ENCODE data around the gene C2CD4C.
"Not testable (repeated sequence)": the region's sequence is repeated elsewhere in the genome, so short reads cannot be mapped to it uniquely, and the experiment has no call there.

Gene C2CD4C

DNA sequence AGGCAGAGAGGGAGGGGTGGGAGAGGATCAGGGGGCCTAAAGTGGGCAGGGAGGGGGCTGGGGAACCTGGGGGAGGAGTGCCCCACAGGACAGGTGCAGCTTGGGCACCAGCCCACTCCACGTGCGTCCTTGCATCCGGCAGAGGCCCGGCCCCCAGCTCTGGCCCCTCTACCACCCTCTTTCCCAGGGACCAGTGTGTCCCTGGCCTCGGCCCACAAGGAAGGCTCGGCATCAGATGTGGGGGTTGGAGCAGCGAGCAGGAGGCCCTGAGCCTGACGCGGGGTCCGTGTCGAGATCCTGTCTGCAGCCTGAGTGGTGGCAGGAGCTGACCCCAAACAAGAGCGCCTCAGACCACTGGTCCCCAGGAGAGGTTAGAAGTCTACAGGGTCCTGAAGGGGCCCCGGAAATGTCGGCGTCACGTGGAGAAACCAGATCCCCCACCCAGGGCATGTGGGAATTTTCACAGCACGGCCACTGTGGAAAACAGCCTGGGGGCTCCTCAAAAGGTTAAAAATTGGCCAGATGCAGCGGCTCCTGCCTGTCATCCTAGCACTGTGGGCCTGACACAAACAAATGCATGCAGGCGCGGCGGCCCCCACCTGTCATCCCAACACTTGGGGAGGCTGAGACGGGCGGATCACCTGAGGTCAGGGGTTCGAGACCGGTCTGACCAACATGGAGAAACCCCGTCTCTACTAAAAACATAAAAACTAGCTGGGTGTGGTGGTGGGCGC lies 30.4 kb upstream of the C2CD4C start:
- no peak for DNase-seq (ENCODE audit: low read depth, low spot score)
- H3K4me3 ChIP-seq (ENCODE audit: low read length) = no peak overlapping the region

DNA sequence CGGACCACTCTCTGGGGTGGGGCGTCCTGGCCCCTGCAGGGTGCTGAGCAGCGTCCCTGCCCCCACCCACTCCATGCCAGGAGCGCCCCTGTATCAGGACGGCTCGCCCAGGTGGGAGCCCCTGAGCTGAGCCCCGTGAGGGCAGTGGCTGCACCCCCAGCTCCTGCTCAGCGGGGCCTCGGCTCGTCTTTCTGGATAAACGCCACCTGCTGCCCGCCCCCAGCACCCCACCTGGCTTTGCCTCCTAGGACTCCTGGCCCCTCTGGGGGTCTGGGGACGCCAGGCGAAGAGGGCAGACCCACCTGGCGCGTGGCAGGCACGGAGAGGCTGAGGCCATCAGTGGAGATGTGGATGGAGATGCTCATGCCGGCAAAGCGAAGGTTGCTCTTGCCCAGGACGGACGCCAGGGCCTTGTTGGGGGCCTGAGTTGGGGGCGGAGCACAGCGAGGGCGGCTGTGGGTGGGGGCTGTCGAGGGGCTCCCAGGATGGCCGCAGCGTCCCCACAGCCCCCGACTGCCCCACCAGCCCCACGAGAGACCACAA lies 29.5 kb upstream of the C2CD4C start:
- DNase-seq (ENCODE audit: low read depth, low spot score) = no peak
- no peak overlapping the region for H3K4me3 ChIP-seq (ENCODE audit: low read length)

DNA sequence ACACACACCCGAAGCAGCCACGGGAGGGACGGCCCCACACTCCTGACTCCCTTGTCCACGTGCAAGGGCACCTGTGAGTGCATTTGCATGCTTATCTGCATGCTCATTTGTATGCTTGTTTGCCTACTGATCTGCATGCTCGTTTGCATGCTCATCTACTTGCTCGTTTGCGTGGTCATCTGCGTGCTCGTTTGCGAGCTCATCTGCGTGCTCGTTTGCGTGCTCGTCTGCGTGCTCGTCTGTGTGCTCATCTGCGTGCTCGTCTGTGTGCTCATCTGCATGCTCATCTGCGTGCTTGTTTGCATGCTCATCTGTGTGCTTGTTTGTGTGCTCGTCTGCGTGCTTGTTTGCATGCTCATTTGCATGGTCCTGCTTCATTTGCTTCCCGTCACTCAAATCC lies 28.1 kb upstream of the C2CD4C start:
- DNase-seq (ENCODE audit: low read depth, low spot score) = no peak
- H3K4me3 ChIP-seq (ENCODE audit: low read length) = no peak overlapping the region

DNA sequence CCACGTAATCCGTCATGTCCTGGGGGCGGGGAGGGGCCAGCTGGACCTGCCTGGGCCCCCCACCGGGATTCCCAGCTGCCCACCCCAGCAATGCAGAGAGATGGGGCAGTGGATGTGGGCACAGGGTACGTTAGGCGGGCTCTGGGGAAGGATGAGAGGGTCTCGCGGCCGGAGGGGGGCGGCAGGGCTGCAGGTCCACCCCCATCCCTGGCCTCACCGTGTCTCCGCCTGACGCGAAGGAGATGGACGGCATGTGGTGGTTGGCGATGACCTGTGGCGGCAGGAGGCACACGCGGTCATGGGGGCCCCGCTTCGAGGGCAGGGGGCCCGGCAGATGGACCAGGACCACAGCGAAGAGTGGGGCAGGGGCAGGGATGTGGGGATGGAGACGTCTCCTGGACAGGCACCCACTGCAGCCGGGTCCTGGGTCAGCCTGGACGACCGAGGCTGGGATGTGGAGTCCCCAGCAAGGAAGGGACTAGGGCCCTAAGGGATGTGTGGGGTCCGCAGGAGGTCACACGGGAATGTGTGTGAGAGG lies 27.5 kb upstream of the C2CD4C start:
- no peak for DNase-seq (ENCODE audit: low read depth, low spot score)
- H3K4me3 ChIP-seq (ENCODE audit: low read length) = no peak overlapping the region

DNA sequence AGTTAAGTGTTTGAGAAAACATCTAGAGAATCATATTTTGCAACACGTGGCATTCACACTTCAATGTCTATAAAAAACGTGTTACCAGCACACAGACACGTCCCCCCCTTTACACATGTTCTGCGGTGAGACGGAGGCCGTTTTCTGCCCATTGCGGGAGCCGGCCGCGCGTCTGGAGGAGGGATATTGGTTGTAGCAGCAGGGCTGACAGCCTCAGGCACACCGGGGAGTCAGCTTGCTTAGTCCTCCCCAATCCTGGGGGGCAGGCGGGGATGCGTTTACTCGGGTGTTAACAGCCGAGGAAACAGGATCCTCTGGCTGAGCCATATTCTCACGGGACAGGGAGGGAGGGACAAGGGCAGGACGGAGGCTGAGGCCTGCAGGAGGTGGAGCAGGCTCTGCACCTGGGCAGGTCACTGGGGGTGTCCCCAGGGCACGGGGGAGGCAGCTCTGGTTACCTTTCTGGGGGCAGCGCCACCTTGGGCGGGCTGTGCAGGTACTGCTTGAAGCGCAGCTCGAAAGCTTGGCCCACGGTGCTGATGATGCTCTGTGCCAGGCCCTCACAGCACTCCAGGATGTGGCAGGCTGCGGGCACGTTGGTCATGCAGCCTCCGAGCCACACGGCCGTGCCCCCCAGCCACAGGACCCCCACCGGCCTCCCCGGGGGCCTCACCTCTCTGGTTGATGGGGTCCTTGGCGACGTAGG lies 26.9 kb upstream of the C2CD4C start:
- H3K4me3 ChIP-seq (ENCODE audit: low read length) = no peak overlapping the region
- DNase-seq (ENCODE audit: low read depth, low spot score) = no peak

DNA sequence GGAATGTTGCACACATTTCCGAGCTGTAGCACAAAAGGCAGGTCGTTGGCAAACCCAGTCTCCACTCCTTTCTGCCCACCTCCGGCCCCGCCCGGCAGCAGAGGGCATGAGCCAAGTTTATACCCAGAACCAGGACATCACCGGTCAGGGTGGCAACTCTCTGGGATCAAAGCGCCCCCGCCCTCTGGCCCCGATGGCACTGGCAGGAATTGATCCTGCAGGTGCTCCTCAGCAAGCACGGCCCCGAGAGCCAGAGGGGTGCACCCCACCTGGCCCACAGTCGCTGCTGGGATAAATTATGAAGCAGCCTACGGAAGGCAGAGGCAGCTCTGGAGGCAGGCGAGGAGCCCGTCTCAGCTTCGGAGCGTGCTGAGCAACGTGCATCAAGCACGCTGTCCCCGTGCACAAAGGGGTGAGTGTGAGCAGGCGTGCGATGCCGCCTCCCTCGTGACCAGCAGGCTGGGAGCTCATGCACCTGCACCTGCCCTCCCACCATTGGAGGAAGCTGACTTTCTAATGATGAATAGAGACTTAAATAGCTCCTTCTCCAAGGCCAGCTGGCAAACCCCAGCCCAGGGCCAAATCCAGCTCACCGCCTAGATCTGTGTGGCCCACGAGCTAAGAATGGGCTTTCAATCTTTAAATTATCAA lies 26.2 kb upstream of the C2CD4C start:
- DNase-seq (ENCODE audit: low read depth, low spot score) = no peak
- no peak overlapping the region for H3K4me3 ChIP-seq (ENCODE audit: low read length)

DNA sequence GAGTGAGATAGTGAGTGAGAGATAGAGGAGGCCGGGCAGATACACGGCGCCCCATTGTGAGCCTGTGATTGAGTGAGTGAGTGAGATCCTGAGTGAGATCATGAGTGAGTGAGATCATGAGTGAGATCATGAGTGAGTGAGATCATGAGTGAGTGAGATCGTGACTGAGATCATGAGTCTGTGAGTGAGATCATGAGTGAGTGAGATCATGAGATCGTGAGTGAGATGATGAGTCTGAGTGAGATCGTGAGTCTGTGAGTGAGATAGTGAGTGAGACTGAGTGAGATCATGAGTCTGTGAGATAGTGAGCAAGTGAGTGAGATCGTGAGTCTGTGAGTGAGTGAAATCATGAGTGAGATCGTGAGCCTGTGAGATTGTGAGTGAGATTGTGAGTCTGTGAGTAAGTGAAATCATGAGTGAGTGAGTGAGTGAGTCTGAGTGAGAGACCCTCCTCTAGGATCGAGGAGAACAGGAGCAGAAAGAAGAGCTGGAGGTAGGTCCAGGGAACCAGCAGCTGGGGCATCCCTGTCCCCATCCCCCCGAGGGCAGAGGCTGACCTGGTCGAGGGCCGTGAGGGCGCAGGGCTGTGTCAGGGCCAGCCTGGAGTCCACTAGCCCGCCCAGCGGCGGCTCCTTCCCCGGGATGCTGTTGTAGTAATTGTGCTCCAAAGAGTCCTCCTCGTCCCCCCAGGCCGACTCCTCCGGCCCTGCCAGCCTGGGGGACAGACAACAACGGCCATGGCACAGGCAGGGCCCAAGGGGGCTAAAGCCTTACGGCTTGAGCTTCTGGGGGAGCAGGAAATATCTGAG lies 25.4 kb upstream of the C2CD4C start:
- no peak for DNase-seq (ENCODE audit: low read depth, low spot score)

DNA sequence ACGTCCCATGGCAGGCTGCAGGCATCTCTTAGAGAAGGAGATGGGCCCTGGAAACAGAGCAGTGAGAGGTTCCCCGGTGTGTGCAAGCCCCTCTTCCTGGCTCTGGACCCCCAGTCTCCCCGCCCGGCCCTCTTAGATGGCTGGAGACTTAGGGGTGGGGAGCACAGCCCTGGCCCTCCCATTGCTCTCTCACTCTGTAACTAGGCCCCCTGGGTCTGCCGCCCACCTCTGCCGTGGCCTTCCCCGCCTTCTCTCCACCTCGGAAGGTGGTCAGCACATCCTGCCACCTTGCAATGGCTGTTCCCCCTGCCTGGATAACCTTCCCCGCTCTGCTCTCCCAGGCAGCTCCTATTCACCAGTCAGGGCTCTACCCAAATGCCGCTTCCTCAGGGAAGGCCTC lies 21.8 kb upstream of the C2CD4C start:
- no peak for DNase-seq (ENCODE audit: low read depth, low spot score)
- H3K4me3 ChIP-seq (ENCODE audit: low read length) = no peak overlapping the region

More for the DNA sequence above, 25.4 kb upstream of the C2CD4C start:
- H3K4me3 ChIP-seq (ENCODE audit: low read length) = no peak overlapping the region

DNA sequence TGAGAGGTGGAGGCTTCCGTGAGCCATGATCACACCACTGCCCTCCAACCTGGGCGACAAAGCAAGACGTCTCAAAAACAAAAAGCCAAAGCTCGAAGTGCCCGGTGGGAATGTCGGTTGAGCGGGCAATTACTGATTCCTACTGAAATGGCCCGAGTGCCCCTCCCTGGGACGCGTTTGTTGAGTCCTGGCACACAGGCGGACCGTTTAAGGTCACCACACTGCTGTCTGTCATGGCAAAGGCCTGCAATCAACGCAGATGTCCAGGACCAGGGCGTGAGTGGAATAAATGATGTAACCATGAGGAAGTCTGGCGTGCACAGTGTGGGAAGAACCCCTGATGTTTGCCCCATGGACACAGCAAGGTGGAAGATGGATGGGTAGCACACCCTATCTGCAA lies 19.2 kb upstream of the C2CD4C start:
- no peak overlapping the region for H3K4me3 ChIP-seq (ENCODE audit: low read length)
- no peak for DNase-seq (ENCODE audit: low read depth, low spot score)

DNA sequence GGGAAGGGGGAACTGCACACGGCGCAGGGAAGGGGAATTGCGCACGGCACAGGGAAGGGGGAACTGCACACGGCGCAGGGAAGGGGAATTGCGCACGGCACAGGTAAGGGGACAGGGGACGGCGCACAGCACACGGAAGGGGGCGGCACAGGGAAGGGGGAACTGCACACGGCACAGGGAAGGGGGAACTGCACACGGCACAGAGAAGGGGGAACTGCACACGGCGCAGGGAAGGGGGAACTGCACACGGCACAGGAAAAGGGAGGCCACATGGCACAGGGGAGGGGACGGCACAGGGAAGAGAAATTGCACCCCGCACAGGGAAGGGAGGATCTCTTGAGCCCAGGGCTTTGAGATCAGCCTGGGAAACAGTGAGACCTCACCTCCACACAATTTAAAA lies 18.7 kb upstream of the C2CD4C start:
- H3K4me3 ChIP-seq (ENCODE audit: low read length); DNase-seq (ENCODE audit: low read depth, low spot score): not testable (repeated sequence)

DNA sequence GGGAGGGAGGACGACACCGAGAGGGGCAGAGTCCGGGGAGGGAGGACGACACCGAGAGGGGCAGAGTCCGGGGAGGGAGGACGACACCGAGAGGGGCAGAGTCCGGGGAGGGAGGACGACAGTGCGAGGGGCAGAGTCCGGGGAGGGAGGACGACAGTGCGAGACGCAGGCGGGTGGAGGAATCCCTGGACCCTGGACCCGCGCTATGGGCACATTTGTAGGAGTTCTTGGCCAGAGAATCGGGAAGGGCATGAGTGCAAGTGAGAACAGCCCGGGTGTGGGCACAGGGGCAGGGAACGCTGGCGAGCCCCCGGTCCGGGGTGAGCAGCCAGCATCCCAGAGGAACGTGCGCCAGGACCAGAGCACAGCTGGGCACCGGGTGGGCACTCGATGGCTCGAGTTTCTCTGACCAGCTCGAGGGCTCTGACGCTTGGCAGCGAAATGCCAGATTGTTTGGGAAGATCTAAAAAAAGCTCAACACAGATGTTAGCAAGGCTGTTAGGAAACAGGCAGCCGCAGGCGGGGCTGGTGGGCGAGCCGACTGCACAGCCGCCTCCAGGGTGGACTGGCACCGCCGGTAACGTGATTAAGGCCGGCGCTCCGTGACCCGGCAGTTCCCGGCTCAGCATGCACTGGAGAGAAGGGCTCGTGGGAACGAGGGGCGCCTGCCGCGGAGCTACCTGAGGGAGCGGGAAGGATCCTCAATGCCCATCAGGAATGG lies 17.9 kb upstream of the C2CD4C start:
- H3K4me3 ChIP-seq (ENCODE audit: low read length) = no peak overlapping the region
- DNase-seq (ENCODE audit: low read depth, low spot score) = no peak

DNA sequence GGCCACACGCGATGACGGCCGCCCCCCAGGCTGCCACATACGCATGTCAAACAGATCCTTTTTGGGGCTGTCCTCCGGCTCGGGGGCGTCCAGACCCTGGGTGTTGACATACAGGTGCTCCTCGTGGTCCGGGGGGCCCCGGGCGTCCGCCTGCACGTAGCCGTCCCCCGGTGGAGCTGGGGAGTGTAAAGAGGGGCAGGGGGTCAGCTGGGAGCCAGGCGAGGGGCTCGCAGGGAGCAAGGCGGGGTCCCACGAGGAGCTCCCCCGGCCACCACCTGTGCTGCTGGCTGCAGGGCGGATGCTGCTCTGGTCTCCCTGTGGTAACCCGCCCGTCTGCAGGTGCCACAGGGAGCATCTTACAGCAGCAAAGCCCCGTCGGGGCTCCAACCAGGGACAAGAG lies 16.1 kb upstream of the C2CD4C start:
- DNase-seq (ENCODE audit: low read depth, low spot score) = no peak
- H3K4me3 ChIP-seq (ENCODE audit: low read length) = no peak overlapping the region

DNA sequence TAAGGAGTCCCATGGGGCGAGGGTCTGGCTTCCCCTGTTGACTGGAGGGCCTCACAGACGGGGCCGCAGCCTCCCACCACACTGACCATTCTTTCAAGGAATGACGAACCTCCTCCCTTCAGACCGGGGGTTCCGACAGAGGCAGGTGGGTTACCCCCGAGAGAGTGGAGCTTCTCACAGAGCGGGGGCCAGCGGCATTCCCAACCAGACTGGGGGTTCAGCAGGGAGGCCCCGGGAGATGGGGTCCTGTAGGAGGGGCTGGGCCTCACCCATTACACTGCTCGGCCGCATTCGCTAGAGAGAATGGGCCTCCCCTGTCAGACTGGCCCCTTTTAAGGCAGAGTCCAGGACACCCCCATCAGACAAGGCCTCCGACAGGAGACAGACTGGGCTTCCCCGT lies 15.6 kb upstream of the C2CD4C start:
- H3K4me3 ChIP-seq (ENCODE audit: low read length) = no peak overlapping the region
- DNase-seq (ENCODE audit: low read depth, low spot score) = no peak

DNA sequence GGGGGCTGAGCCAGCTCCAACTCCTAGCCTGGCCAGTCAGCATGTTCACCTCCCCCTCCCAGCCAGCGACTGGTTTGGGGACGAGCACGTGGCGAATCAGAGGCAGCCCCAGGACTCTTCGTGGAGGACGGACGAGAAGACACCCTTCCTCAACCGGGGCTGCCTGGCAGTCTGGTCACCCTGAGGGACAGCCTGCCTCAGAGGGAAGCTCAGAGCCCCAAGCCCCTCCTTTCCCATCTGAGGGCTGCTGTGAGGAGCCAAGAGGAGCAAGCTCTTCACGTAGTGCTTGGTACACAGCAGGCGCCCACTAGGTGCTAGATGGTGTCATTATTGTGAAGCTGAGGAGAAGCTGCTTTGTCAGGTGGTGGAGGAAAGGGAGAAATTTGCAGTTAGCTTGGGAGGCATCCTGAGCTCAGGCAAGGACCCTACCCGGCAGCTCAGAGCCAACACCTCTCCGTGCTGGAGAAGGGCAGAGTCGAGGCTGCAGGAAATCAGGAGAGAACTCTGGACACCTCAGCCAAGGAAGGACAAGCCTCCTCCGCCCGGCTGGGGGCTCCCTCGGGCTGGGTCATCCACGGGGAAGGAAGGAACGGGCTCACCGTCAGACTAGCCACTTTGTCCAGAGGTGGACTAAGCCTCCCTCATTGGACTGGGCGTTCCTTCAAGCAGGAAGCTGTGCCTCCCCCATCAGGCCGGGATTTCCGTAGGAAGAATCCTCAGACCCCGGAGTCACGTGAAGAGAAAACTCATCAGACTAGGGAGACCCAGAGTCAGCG lies 14.9 kb upstream of the C2CD4C start:
- H3K4me3 ChIP-seq (ENCODE audit: low read length) = no peak overlapping the region
- DNase-seq (ENCODE audit: low read depth, low spot score) = no peak

DNA sequence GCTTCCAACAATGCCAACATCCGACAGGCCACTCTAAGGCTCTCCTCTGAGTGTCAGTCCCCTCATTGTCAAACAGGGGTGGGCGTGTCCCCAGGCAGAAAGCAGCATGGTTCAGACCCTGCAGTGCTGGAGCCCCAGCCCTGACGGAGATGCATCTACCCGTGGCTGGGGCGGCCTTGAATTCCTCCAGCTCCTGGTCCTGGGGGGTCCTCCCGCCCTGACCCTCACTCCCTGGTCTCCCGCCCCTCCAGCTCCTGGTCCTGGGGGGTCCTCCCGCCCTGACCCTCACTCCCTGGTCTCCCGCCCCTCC lies 13.9 kb upstream of the C2CD4C start:
- H3K4me3 ChIP-seq (ENCODE audit: low read length); DNase-seq (ENCODE audit: low read depth, low spot score): not testable (repeated sequence)

DNA sequence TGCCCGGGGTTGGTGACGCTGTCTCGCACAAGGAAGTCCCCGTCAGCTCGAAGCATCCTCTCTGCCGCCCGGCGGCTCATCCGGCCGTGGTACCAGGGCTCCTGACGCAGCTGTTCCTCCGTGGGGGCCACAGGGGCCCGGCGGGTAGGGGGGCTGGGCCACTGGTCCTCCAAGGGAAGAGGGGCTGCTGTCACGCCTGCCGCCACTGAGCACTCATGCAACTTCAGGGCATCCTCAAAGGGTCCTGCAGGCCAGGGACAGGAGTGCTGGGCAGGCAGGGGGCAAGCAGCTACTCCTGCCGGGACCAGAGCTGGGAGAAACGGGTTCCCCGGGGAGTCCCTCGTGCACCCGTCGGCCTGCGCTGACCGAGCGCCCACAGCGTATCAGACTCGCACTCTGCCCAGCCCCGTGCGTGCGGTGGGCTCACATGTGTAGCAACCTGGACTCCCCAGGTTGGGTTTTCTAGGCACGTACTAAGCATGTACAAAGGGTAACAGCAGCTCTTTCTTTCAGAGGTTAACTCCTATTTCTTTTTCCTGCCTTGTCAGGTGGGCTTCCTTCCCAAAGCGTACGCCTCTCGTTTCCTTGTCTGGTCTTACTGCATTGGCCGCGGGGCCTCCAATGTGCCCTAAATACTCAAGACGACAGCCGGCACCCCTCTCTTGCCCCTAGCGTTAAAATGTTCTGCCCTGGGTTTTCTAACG lies 13.4 kb upstream of the C2CD4C start:
- H3K4me3 ChIP-seq (ENCODE audit: low read length) = no peak overlapping the region
- DNase-seq (ENCODE audit: low read depth, low spot score) = no peak

DNA sequence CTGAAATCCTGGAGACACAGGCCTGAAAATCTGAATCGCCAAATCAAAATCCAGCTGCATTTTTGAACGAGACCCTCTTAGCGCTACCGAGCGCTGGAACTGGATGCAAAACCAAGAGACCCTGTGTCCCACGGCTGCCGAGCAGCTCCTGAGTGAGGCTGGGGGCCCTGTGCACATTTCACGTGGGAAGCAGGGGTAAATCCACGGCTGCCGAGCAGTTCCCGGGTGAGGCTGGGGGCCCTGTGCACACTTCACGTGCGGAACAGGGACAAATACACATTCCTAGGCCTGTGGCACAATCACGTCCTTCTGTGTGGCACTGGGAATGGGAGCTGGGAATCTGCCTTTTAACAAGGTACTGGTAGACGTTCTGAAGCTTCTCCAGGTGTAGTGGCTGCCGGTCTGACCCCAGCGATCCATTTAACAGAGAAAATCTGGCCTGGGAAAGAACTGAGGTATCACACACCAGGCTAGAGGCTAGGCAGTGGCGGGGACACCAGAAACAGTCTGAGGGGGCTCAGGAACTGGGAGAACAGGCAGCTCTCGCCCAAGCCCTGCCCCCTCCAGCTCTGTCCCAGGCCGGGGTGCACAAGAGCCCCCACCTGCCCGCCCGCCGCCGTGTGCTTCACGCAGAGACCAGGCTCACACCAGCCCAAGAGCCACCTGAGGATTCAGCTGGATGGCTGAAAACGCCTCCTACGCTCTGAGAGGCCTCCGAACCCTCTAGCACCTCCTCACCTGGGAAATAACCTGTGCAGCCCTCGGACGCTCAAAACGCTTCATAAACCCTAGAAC lies 11.0 kb upstream of the C2CD4C start:
- DNase-seq (ENCODE audit: low read depth, low spot score) = no peak
- no peak overlapping the region for H3K4me3 ChIP-seq (ENCODE audit: low read length)
